ENCODE measurements around the gene HOXB3. TPM values are rescaled to one million over a fixed set of nuclear protein-coding genes. Genes with fewer than 3 reads are reported as not detected.

HOXB3 gene
- total RNA-seq, 2 experiments from 2014 or later: 3.0 to 3.5 TPM

DNA sequence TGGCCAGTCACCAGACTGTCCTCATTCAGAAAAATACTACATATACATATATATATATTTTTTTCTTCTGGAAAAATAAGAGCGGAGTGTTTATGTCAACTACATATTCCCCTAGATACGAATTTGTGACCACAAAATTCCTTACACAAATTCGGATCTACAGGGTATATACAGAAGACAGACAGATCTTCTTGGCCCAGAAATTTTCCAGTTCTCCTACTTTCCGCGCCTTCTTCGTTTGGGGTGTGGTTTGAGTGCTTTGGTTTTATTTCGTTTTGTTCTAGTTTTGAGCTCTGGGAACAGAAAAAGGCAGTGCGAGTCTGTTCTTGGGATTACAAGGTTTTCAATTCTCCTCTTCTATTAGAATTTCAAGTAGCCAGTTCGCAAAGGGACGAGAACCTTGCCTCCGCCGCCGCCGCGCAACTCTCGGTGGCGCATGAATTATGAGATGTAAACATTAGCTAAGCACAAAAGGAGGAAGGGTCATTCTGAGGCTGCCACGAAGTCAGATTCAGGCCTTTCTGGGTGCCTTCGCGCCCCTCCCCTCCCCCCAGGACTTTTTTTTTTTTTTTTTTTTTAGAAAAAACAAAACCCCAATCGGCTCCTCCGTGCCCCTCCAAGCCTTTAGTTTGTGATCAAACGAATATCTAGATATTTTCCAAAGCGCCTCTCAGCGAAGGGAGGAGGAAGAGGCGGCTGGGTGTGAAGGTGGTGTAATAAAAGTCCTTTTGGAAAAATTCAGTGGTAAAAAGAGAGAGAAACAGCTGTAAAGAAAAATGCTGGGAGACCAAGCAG, 10.1 kb downstream of the HOXB3 start:
- ChIA-PET CTCF (interaction anchor here (0.9 kb wide), 1 partner anchor 9 kb away, joined by 3 read pairs; no protein-coding TSS in a partner anchor), POLR2A (interaction anchor here (0.7 kb wide), 1 partner anchor 24 kb away, joined by 6 read pairs; no protein-coding TSS in a partner anchor)

DNA sequence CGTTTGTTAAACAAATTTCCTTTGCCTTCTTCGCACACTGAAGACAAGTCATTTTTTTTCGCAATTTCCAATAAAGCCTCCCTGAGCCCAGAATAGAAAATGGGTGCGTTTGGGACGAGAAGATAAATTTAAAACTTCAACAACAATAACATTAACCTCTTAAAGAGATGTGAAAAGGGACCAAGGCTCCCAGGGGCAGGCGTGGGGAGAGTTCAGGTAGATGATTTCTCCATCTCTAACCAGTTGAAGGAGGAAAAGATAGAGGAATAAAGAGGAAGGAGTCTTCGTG, 10.6 kb downstream of the HOXB3 start:
- CTCF ChIA-PET: interaction anchor here (0.7 to 0.9 kb wide), 2 partner anchors 9 to 39 kb away, joined by 3 read pairs; no protein-coding TSS in a partner anchor
- POLR2A ChIA-PET: interaction anchor here (0.7 kb wide), 1 partner anchor 23 kb away, joined by 6 read pairs; no protein-coding TSS in a partner anchor

GRCh38 chr17:48578616-48579470, 11.2 kb downstream of the HOXB3 start:
- ChIA-PET CTCF (interaction anchor here (0.7 to 1.4 kb wide), 2 partner anchors 40 to 86 kb away, joined by 3 read pairs; no protein-coding TSS in a partner anchor), POLR2A (no interaction called here)

GRCh38 chr17:48577946-48578615, 12.0 kb downstream of the HOXB3 start, which contains the start of gene HOXB4:
Gene HOXB4 (minus strand): TSS chr17:48578350. CDS start chr17:48578319, 31 bp downstream.
- CTCF ChIA-PET: interaction anchor here (1.0 to 1.4 kb wide), 2 partner anchors 48 to 86 kb away, joined by 3 read pairs; partner anchors contain the start of gene HOXB9
- POLR2A ChIA-PET: interaction anchor here (1.0 kb wide), 1 partner anchor 37 kb away, joined by 3 read pairs; no protein-coding TSS in a partner anchor

- ChIA-PET CTCF (interaction anchor here (1.0 to 1.4 kb wide), 2 partner anchors 49 to 85 kb away, joined by 3 read pairs; partner anchors contain the start of gene HOXB9), POLR2A (interaction anchor here (0.5 to 1.0 kb wide), 2 partner anchors 14 to 36 kb away, joined by 3 to 4 read pairs; no protein-coding TSS in a partner anchor)
Measured at GRCh38 chr17:48577330-48577945, 12.6 kb downstream of the HOXB3 start.

GRCh38 chr17:48576479-48577309, 13.3 kb downstream of the HOXB3 start:
- CTCF ChIA-PET: interaction anchor here (0.7 to 1.4 kb wide), 3 partner anchors 20 to 84 kb away, joined by 3 to 4 read pairs (median 3); no protein-coding TSS in a partner anchor
- POLR2A ChIA-PET: no interaction called here

- CTCF ChIA-PET: interaction anchor here (0.7 to 1.0 kb wide), 2 partner anchors 19 to 83 kb away, joined by 3 to 4 read pairs; no protein-coding TSS in a partner anchor
Measured at GRCh38 chr17:48575673-48576478, 14.2 kb downstream of the HOXB3 start.

GRCh38 chr17:48575066-48575582, 14.9 kb downstream of the HOXB3 start:
- ChIA-PET POLR2A (no interaction called here), CTCF (no interaction called here)

More at GRCh38 chr17:48575673-48576478, 14.2 kb downstream of the HOXB3 start:
- POLR2A ChIA-PET: no interaction called here

- POLR2A ChIA-PET: no interaction called here
- CTCF ChIA-PET: no interaction called here
Measured at GRCh38 chr17:48574505-48575065, 15.5 kb downstream of the HOXB3 start.

DNA sequence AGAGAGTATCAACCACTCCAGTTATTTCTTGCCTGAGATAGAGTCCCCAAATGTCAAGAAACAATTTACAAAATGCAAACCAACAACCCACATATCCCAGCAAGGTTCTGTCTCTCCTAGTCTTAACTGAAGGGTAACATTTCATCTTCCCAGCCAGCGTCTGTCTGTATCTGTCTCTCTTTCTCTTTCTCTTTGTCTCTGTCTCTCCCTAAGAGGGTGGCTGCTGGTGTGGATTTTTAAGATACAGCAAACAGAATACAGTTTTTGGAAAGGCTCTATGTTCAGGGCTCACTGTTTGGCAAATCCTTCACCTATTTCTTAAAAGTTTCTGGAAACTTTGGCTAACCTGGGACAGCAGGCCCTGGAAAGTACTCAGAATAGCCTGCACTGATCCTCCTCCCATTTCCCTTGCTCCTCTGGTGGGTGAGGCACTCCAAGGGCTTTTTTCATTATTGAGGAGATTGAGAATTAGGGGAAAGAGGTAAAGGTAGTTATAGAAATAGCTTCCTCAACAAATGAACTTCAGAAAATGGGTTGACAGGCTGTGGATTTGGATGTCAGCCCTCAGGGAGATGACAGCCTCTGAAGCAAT, 18.1 kb downstream of the HOXB3 start:
- ChIA-PET CTCF (no interaction called here), POLR2A (no interaction called here)

DNA sequence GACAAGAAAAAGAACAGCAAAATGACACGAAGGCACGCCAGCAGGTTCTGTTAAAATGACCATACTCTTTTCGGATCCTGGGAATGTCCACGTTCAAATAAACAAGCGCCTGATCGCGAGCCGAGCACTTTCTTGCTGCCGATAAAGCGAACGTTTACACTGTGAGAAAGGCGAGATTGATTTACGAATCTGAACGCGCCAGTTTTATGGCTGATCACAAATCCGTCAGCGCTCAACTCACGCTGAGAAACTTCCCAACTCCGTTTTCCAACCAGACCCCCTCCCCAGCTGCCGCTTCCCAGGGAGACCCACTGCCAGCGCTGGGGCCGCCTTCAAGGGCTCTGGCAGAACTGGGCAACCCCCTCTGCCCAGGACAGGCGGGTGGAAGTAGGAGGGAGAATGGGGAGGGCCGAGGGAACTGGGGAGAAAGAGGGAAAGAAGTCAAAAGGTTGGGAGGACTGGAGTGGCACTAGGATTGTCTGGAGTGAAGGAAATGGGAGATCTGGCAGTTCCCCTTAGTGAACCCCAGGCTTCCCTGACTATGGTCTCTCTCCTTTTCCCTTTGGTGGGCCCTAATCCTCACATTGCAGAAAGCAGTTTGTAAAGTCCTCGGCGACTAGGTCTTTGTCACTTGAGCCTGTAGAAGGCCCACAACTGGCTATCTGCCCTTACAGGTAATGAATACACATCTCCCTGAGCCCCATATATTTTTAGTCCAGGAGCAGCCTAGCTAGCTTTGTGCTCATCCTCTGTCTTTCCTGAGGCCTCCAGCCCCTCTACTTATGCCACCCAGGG, 18.8 kb downstream of the HOXB3 start:
- ChIA-PET POLR2A (no interaction called here), CTCF (no interaction called here)

GRCh38 chr17:48570325-48571023, 19.6 kb downstream of the HOXB3 start:
- POLR2A ChIA-PET: no interaction called here
- CTCF ChIA-PET: no interaction called here

- CTCF ChIA-PET: no interaction called here
- POLR2A ChIA-PET: no interaction called here
Measured at GRCh38 chr17:48569674-48570324, 20.2 kb downstream of the HOXB3 start.

DNA sequence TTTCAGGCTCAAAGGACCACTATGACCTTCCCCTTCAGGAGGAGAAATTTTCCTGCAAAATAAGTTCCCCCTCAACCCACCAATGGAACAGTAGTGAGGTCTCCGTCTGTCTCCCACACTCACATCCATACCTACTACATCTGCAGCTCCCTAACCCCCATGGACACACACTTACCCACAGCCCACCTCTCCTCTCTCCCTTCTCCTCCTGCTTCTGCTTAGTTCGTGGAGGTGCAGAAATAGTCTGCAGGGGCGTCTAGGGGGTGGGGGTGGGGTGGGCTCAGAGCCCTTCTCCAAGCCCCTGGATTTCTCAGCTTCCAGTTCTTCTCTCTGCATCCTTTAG, 20.8 kb downstream of the HOXB3 start:
- CTCF ChIA-PET: no interaction called here

More for the DNA sequence above, 20.8 kb downstream of the HOXB3 start:
- POLR2A ChIA-PET: no interaction called here
